ENCODE measurements around the gene EIPR1. TPM values are rescaled to one million over a fixed set of nuclear protein-coding genes. Genes with fewer than 3 reads are reported as not detected.

EIPR1 gene
- total and polyA plus RNA-seq, 2 donors (not counting 3 experiments of a cell fraction or from before 2014, with no cell fraction given), result 30.8 to 57.3 TPM

DNA sequence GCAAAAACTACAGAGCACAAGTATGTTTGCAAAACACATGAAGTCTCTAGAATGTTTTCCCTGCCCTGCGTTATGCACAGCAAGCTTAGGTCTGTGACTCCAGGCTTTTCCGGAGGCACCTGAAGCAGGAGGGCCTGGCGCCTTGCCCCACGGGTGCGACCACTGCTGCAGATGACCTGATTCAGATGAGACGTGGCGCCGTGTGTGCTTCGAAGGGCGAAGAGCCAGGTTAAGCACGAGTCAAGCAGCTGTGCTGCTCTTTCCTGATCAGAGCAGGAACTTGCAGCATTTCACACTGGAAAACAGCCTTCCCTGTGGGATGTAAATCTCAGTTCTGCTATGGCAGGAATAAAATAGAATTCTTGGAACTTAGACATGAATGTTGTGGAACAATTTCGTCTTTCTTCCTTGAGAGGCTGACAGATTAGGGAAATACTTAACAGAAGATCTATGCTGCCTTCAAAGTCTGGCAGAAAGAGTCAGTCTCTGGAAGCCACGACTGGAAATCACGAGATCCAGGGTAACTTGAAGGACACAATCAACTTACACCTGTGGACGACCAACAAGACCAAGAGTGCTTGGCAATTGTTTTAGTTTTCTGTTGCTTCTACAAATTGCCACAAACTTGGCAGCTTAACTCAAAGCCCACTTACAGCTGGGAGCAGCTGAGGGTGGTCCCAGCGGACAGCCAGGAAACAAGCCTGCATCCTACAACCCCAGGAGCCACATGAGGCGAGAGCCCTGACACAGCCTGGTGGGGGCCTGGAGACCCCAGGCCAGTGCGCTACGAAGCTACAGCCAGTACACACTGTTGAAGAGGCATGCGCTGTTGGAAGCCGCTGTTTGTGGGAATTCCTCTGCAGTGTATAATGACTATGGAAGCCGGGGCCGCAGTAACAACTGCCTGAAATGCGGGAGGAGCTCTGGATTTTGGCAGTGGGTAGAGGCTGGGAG lies 42.9 kb downstream of the EIPR1 start:
- no peak overlapping the region for H3K4me3 ChIP-seq (replicated peaks in 1 of 3; ENCODE audit: insufficient read depth in 1 of 3, low read depth in 1 of 3, low read length in 3 of 3)
- H3K4me1 ChIP-seq (ENCODE audit: control insufficient read depth, extremely low read depth, insufficient read depth, low read length), result no peaks in the 10 kb centered on the region
- ChIA-PET POLR2A (no interaction called here), CTCF (interaction anchor here (0.6 kb wide), 1 partner anchor 25 kb away, joined by 4 read pairs; no protein-coding TSS in a partner anchor)
- BruUV-seq (replicated peaks), result no TSS peak
- no peaks in the 10 kb centered on the region for H3K9me1 ChIP-seq (replicated peaks; ENCODE audit: control insufficient read depth, extremely low read depth, insufficient read depth, low read length)
- H3K4me2 ChIP-seq (ENCODE audit: insufficient read depth, low read length), result no peak overlapping the region
- no peak overlapping the region for H2AFZ ChIP-seq (ENCODE audit: low read depth, low read length)
- FAIRE-seq (no peak), DNase-seq (ENCODE audit: low read depth, low spot score) (no peak)
- TF ChIP-seq MYC (IDR thresholded peaks at IDR 0.05; ENCODE audit: low read depth, low read length) (no peak), FOS (IDR thresholded peaks at IDR 0.05; ENCODE audit: borderline replicate concordance, insufficient read depth, low read length) (no peak), POLR2AphosphoS5 (IDR thresholded peaks at IDR 0.05; ENCODE audit: insufficient read depth, low read depth, low read length) (no peak), EZH2 (IDR thresholded peaks at IDR 0.05; ENCODE audit: borderline replicate concordance, low read depth, low read length, severe bottlenecking) (no peak), POLR2A (IDR thresholded peaks at IDR 0.05; ENCODE audit: low read depth, low read length) (no peak), JUN (IDR thresholded peaks at IDR 0.05; ENCODE audit: borderline replicate concordance, insufficient read depth, insufficient read length, low read depth) (no peak), GATA2 (IDR thresholded peaks at IDR 0.05; ENCODE audit: insufficient read depth, insufficient read length, low read depth, low read length) (no peak)
- TF ChIP-seq, protein P1, sequence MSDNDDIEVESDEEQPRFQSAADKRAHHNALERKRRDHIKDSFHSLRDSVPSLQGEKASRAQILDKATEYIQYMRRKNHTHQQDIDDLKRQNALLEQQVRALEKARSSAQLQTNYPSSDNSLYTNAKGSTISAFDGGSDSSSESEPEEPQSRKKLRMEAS (IDR thresholded peaks at IDR 0.05; ENCODE audit: insufficient read depth, insufficient read length), result no peak
- TF ChIP-seq, protein P2, sequence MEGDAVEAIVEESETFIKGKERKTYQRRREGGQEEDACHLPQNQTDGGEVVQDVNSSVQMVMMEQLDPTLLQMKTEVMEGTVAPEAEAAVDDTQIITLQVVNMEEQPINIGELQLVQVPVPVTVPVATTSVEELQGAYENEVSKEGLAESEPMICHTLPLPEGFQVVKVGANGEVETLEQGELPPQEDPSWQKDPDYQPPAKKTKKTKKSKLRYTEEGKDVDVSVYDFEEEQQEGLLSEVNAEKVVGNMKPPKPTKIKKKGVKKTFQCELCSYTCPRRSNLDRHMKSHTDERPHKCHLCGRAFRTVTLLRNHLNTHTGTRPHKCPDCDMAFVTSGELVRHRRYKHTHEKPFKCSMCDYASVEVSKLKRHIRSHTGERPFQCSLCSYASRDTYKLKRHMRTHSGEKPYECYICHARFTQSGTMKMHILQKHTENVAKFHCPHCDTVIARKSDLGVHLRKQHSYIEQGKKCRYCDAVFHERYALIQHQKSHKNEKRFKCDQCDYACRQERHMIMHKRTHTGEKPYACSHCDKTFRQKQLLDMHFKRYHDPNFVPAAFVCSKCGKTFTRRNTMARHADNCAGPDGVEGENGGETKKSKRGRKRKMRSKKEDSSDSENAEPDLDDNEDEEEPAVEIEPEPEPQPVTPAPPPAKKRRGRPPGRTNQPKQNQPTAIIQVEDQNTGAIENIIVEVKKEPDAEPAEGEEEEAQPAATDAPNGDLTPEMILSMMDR (IDR thresholded peaks at IDR 0.05; ENCODE audit: extremely low read depth in 1 of 2, insufficient read depth in 1 of 2, low read depth in 1 of 2, low read length in 2 of 2), result no peak
- H3K9me3 ChIP-seq (replicated peaks; ENCODE audit: control insufficient read depth, insufficient read depth, low read length), result no peaks in the 10 kb centered on the region
- H3K27me3 ChIP-seq (ENCODE audit: control insufficient read depth in 2 of 2, insufficient read depth in 2 of 2, low read length in 2 of 2), result no peaks in the 10 kb centered on the region
- peaks cover 0 to 10% of the 10 kb centered on the region in 2 experiments for H3K36me3 ChIP-seq (ENCODE audit: control insufficient read depth in 2 of 2, extremely low read depth in 1 of 2, insufficient read depth in 2 of 2, low read length in 2 of 2)
- H4K20me1 ChIP-seq (replicated peaks; ENCODE audit: control insufficient read depth, extremely low read depth, insufficient read depth, low read length), result no peaks in the 10 kb centered on the region
- no peaks in the 10 kb centered on the region for H3K79me2 ChIP-seq (ENCODE audit: control insufficient read depth, insufficient read depth, low read length)
- dilution Hi-C loops (cut with MboI; ENCODE audit: extremely low pct_ligation_motif_present, low sequenced_read_pairs), result no loop called here
- no peak overlapping the region for H3K27ac ChIP-seq (ENCODE audit: insufficient read depth, low read depth, low read length)
- H3K9ac ChIP-seq (replicated peaks; ENCODE audit: extremely low read depth, insufficient read depth, low read length), result no peak overlapping the region
- intact Hi-C loops (cut with micrococcal nuclease), result no loop called here
